D341Med (cell line): ENCODE results near the gene ZFAND3.

Experiments used
- DNase-seq: peaks from one replicate; pipeline ENCODE4 v3.0.0; 2012; ENCODE audit warnings: low spot score

ZFAND3 gene

GRCh38 chr6:37798436-37799262 is 20.9 kb upstream of the ZFAND3 start:
- no peak for DNase-seq

- no peak for DNase-seq
Measured at GRCh38 chr6:37799263-37799644, 20.3 kb upstream of the ZFAND3 start.

DNA sequence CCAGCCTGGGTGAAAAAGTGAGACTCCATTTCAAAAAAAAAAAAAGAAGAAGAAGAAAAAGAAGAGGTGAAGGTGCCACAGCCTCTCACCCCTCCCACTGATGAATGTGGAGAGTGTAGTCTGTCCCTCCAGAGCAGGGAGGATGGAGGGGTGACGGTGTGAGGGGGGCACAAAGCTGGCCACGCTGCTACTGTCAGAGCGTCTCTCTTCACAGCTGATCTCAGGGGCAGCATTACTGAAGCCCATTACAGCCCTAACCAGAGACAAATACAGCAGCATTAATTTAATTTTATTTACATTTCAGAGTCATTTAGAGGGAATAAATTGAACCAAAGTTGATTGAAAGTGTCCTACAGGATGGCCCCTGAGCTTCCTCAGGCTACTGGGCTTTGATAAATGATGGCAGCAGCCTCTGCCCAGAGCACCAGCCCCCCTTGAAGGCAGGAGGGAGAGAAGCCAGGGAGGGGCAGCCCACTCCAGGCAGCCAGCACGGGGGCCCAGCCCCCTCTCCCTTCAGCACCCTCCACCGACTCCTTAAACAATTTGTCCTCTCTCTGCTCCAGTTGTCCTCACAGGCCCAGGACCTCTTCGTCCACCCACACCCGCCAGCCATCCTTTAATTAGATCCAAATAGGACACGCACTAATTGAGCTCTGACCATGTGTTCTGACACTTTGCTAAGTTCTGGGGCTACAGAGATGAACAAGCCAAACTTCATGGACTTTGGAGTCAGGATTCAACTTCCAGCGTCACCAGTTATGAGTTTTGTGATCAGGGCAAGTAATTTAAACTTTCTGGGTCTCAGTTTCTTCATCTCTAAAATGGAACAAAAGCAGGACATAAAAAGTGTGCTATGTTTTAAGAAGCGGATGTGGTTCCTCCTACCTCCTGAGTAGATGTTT is 18.6 kb upstream of the ZFAND3 start:
- no peak for DNase-seq

- DNase-seq, result no peak
Measured at GRCh38 chr6:37801605-37801940, 18.0 kb upstream of the ZFAND3 start.

- DNase-seq, result no peak
Measured at GRCh38 chr6:37802810-37803209, 16.7 kb upstream of the ZFAND3 start.

- DNase-seq, result no peak
Measured at GRCh38 chr6:37804586-37804985, 14.9 kb upstream of the ZFAND3 start.

DNA sequence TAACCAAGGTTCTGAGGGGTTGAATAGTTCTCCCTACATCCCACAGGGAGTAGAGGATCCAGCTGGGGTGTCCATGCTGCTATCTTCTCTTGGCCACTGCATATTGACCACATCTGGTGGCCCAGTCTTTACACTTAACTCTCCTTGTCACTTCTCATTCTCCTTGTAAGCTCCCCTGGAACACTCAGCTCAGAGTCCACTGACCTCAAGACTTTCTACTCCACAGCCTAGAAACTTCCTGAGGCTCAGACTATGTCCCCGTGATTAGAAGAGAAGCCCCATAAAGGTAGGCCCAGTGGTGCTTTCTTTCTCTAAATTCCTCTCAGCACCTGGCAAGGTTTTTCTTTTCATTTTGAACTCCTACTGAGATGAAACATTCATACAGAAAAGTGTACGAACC is 13.3 kb upstream of the ZFAND3 start:
- no peak for DNase-seq

- DNase-seq, result peak; percentile 88
Measured at GRCh38 chr6:37807656-37808055, 11.9 kb upstream of the ZFAND3 start.

GRCh38 chr6:37809197-37809543 is 10.4 kb upstream of the ZFAND3 start:
- DNase-seq, result no peak

DNA sequence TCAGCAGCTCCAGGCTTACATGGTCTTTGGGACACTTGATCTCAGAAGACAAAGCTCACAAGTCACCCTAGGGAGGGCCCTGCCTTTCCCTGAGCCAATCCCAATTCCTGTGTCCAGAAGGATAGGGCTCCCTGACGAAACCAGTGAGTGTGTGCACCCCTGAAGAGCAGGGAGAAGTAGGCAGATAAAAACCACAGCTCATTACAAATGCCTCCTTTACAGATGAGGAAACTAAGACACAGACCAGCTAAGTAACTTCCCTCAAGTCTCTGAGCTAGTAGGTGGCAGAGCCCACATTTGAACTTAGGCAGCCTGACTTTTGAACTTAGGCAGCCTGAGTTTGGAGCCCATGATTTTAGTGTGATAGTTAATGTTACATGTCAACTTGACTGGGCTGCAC is 6.7 kb upstream of the ZFAND3 start:
- DNase-seq, result no peak

DNA sequence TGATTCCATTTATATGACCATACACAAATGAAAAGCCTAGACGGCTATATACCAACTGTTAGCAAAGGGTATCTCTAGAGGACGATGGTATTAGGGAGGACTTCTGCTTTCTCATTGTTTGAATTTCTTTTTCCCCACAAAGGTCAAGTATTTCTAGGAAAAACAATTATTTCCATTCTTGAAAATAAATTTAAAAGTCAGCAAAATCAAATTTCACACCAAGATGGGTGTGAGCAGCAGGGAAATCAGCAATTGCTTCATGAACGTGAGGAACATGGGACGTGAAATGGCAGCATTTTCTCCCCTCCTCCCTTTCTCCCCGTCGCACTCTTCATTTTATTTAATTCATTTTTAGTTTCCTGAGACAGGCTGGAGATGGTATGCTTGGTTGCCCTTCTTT is 5.2 kb upstream of the ZFAND3 start:
- DNase-seq, result no peak

DNA sequence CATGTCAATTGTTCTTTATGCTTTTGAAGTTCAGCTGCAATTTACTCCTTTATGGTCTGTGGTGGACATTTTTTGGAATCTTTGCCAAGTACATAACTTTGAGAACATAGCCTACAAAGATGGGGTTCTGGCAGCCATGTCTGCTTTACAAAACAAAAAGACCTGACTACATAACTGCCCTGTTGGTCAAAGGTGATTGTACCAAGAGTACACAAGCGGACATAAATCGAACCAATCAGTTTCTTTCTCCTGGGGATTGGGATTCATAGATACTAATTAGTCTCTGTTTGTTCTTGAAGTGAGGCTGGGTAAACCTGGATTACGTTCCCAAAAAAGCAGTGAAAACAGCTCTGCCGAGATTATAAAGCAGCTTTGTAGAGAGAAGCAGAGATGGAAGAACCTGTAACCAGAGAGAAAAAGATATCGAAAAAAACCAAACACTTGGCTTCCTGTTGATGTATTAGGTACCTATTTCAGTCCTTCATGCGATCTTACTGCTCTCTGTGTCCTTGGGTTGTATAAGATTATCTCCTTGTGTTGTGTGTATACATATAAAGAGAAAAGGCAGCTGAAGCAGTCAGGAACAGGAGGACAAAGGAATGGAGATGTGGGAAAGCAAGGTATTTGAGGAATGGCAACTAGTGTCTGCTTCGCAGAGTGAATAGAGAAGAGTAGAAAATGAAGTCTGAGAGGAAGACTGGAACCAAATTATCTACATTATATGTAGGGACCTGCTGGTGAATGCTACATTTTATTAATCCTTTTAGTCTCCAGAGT is 2.7 kb upstream of the ZFAND3 start:
- no peak for DNase-seq

- DNase-seq, result peak; percentile 94
Measured at GRCh38 chr6:37818536-37819176, 871 bp upstream of the ZFAND3 start.

GRCh38 chr6:37819802-37820717 is 533 bp downstream of the ZFAND3 start:
- DNase-seq, result peak; percentile 51

DNA sequence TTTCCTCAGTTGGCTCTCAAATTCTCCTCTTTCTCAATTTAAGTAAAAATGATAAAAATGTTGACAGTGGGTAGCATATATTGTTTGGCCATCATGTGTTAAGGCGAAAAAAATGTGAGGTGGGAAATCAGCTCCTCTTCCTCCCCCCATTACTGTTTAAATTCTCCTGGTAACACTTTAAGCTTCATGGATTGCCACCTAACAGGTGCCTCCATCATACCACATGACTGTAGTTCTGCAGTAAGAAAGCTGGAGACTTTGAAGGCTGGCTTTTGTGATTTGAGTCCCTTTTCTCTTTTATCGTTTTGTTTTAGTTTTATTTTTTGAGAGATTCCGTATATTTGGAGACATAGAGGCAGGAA is 1.2 kb downstream of the ZFAND3 start:
- no peak for DNase-seq

DNA sequence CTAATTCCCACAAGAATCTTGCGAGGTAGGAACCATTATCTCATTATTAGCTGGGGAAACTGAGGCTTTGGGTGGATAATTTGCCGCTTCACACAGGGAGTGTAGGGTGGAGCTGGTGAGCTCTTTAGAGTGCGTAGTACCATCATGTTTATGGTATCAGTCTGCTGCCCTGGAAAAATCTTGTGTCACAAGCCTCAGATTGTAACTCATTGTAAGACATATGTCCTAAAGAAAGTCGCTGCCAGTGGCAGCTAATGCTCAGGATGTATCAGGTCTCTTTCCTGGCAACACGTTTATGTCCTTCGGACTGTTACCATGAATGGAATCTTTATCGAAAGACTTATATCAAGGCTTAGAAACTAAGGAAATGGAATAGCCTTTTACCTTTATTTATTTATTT is 1.9 kb downstream of the ZFAND3 start:
- DNase-seq, result no peak

DNA sequence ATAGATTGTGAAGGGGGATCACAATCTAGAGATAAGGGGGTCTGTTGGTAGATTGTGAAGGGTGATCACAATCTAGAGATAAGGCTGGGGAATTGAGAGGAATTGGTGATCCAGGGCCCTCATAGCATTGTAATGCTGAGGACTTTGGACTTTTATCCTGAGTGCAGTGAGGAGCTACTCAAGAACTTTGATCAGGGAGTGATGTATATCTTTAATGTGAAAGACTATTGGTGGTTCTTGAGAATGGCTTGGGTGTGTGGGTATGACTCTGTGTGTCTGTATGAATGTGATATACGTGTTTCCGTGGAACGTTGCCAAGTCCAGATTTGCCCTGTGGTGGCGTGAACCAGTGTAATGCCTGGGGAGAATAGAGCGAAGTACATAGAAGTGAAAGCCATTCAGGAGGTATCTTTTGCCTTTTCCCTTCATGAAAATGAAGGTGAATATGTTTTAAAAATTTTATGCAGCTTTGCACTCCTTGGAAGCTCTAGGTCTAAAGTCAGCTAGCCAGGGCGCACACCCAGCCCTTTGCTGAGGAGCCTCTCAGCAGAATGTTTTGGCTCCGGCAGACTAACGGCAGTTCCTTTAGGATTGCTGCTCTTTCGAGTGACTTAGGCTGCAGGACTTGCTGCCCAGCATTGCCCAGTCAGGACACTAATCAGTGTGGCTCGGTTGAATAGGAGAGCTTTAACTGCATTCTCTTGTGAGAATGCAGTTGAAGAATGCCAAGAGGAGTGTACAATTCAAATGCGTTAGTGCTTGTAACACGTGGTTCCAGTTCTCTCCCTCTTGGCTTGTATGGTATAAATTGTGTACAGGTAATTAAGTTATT is 3.5 kb downstream of the ZFAND3 start:
- DNase-seq, result no peak

DNA sequence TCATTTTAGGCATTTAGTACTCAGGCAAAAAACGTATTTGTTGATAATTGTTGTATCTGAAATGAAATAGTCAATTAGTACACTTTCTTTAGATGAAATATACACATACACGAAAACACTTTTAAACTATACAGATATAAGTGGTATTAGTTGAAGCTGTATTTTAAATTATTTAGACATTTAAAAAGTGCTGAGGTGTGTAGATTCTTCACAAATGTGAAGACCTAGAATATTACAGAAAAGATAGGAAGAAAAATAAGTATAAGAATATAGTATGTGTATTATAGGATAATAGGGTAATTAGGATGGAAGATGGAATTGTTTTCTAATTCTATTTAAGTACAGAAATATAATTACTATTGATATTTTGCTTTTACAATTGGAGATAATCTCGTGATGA is 4.6 kb downstream of the ZFAND3 start:
- no peak for DNase-seq

DNA sequence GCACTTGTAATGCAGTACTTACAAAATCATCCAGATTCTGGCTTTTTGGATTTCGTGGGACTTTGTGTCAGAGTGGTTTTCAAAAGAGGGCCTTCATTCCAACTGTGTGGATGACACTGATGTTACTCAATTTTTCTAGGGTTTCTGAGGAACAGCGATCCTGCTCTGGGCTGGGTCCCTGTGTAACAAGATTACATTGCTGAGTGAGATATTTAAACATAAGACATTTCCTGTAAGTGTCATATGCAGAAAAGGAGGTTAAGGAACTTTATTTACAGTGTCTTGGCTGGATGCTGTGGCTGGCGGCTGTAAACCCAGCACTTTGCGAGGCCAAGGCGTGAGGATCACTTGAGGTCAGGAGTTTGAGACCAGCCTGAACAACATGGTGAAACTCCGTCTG is 6.7 kb downstream of the ZFAND3 start:
- DNase-seq, result no peak

DNA sequence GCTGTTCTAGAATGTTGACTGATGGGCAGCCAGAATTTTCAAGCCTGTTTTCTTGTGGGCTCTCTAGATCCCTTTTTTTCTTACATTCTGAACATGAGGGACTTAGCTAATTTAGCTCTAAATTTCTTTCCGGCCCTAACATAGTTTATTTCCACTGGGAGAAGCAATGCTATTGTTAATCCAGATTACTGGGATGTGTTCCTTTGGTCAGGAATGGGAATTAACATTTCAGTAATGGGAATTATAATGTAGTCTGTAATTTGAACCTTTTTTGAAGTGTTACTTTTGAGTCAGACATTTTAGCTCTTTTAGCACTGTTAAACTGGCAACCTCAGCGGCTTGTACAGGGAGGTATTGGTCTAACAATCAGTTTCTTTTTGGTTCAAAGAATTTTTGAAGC is 7.5 kb downstream of the ZFAND3 start:
- no peak for DNase-seq
